B cell (primary cell): ENCODE measurements around the gene SRP14.

Experiments used
- CTCF ChIP-seq: fragments of 200-600 bp; IDR thresholded peaks from one replicate; pipeline ENCODE4 v1.8.0; 2022; ENCODE audit warnings: antibody characterized with exemption, mild to moderate bottlenecking
- EZH2 ChIP-seq: IDR thresholded peaks from 2 replicates; pipeline ENCODE4 v1.6.1; 2012; ENCODE audit warnings: borderline replicate concordance, low read depth, mild to moderate bottlenecking, moderate library complexity, low read length; ENCODE audit not compliant: insufficient read depth, poor library complexity, severe bottlenecking

GRCh38 chr15:40048926-40049475, 10.0 kb upstream of the SRP14 start:
- no peak for TF ChIP-seq CTCF
- TF ChIP-seq EZH2 = no peak
